GM19239 (cell line): ENCODE data around the gene CLSTN2.
"Not testable (repeated sequence)": the region's sequence is repeated elsewhere in the genome, so short reads cannot be mapped to it uniquely, and the experiment has no call there.

Experiments
- DNase-seq: peaks from one replicate; pipeline ENCODE4 v3.0.0; 2011; ENCODE audit warnings: low spot score; ENCODE audit not compliant: insufficient read length
- FAIRE-seq: peaks from 2 replicates; lab custom pipeline; 2011; peaks lifted over from hg19 to GRCh38; lab: Jason Lieb, UNC

CLSTN2 gene

DNA sequence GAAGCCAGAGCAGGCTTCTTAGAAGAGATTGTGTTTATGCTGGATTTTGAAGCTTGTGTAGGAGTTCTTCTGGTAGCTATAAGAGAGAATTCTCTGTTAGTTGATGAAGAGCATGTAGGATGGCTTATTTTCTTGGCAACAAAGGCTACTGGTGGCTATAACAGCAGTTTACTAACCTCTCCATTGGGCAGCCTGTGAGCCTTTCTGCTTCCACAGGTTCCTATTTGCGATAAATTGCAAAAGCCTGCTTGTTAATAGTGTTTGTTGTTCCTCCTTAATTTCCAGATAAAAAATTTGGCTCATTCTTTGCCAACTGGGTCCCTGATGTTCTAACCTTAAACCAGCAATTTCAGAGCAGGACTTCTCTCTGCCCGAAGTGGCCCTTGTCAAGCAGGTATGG lies 452.3 kb downstream of the CLSTN2 start:
- no peak for FAIRE-seq
- no peak for DNase-seq

DNA sequence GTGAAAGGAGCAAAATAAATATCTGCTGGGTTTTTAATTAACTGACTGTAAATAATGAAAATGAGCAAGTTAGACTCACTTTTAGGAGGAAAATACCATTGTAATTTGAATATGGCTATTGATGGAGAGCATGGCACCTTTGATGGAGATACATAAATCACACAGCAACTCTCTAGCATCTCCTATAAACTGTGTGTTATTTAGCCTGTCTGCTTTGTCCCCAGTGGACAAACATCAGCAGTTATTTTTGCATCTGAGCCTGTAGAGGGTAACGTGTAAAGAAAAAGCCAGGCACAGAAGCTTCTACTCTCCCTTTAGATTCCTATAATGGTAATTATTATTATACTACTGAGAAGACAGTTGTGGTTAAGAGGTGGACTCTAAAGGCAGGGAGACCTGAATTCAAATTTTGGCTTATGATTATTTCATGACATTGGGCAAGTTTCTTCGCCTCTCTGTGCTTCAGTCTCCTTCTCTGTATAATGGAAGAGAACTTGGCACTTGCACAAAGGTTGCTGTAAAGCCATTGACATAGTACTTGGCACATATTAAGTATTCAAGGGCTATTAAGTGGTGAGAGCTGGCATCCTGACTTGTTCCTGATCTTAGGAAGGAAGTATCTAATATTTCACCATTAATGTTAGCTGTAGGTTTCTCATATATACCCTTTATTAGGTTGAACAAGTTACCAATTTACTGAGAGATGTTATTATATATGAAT lies 453.4 kb downstream of the CLSTN2 start:
- FAIRE-seq (no peak), DNase-seq (no peak)

DNA sequence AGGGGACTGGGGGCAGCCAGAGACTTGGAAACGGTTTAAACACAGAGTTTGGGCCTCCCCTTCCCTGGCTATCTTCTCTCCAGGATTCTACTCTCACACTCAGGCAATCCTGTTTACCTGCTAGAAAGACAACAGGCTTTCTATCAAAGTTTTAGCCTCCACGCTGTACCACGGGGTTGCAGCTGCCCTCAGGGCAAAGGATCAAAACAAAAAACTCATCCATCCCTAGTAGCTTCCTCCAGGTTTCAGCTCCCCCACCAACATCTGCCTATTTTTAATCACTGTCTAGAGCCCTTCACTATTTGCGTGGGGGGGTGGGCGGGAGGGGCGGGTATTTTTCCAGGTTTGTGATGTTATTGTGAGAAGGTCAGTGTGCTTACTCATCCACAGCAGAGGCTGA lies 456.1 kb downstream of the CLSTN2 start:
- DNase-seq (no peak), FAIRE-seq (no peak)

DNA sequence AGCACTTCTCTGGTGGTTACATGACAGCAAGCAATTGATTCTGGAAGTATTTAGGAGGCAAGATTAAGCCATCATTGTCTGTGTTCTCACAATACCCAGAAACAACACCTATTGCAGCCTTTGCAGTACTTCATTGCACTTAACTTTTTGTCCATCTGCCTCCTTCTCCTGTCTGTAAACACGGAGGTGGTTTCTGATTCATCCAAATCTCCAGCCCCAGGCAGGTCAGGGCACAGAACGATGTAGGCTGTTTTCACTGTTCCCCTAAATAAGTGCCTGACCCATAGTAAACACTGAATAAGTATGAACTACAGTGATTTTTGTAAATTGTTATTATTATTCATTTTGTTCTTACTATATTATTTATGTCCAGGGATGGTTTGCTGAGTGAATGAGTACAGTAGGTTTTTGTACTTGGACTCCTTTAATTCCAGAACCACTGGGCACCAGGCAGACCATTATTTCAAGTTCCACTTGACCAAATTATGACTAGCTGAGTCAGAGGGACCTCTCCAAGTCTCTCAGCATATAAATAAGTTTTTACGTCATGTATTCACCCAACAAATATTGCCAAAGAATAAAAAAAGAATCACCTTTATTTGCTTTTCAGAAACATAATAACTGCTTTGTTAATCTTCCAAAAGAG lies 459.6 kb downstream of the CLSTN2 start:
- FAIRE-seq (no peak), DNase-seq (no peak)

DNA sequence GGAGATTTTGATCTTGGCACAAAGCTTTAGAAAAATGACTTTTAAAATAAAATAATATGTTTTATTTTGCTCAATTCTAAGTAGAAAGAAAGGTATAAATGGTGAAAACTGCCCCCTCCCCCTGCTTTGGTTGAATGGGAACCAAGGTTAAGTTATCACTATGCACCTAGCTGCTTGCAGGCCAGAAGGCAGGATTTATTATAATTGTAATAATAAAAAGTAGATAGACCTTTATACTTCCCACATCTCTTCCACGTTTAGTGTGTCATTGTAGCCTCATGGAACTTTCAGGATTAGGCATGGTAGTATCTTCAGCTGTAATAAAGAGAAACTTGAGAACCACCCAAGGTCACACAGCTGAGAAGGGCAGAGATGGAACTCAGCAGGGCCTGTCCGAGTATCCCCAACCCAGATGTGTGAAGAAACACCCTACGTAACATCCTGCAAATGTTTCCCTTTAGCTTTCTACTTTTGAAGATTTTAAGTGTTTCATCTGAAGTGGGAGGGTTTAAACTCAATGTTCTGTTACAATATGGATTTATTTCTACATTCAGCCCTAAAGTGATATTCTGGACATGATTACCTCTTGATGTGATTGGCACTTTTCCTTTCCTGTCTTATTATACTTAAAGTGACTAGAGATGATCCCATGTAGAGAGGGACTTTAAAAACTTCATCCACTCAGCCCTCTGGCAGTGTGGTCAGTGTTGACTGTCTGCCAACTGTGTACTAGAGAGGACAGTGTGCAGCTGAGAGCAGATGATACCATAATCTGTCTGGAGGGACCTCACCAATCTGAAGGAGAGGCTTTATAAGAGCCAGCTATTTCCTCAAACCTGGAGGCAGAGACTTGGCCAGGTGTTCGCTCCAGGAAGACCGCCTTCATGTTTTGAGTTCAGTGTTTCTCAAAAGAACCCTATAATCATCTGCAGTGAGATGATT lies 460.4 kb downstream of the CLSTN2 start:
- no peak for FAIRE-seq
- DNase-seq: no peak

DNA sequence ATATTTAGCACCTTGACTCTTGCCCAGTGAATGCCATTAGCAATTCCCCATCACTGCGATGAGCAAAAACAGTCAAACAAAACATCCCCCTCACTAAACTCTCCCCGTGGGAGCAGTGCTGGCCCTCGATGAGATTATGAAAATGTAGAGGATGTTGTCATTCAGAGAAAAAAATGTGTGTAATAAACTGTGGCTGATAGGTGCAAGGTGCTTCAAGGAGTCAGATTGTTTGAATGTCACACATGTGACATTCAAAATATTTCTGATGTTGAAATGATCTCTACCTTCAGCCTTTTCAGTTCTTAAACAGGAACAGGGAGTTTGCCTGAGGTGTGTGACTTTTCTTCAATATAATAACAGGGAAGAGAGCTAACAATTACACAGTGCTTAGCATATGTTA lies 461.1 kb downstream of the CLSTN2 start:
- no peak for FAIRE-seq
- DNase-seq: no peak

DNA sequence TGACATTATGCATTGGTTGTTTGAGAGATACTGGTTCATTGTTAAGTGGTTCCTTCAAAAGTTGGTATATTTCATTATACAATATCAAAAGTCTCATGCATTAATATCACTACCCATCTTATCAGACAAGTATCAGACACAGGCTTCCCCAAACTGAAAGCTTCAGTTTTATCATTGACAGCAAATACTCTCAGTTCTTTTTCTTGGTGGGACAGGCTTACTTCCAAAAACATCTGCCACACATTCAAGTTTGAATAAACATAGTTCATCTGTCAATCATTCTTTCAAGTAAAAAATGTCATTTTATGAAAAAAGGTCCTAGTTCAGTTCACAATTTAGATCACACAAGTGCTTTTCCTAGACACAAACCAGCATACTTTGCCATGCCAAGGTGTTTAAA lies 462.9 kb downstream of the CLSTN2 start:
- DNase-seq (no peak), FAIRE-seq (no peak)

DNA sequence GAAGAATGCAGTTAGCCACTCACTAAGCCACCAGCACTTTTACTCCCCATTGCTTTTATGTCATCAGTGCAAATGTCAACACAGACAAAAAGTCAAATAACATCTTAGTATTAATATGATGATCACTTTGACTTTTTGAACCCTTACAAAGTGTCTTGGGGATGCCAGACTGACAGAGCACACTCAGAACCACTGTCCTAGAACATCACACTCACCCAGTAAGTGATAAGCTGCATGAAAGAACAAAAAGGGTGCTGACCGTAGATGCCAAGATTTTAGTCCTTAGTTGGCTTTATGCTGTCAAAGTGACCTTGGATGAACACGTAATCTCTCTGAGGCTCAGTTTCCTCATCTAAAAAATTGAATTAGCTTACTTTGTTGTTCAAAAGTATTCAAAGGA lies 463.4 kb downstream of the CLSTN2 start:
- DNase-seq: no peak
- FAIRE-seq: no peak

DNA sequence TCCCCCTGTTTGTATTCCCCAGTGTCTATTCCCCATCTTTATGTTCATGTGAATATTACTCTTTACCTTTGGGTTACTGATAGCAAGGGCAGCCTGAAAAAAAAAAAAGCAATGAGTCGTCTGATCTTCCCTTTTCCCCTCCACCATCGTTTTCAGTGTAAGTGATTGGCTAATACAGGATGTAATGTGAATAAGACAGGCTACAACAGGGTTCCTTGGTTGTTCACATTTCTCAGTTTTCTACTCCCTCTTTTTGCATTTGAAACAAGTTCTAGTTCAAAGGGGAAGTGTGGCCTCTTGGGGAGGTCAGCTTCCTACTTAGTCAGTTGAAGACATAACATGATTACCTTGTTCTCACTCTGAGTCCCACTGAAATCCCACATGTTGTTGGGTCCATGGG lies 464.9 kb downstream of the CLSTN2 start:
- no peak for DNase-seq
- no peak for FAIRE-seq

DNA sequence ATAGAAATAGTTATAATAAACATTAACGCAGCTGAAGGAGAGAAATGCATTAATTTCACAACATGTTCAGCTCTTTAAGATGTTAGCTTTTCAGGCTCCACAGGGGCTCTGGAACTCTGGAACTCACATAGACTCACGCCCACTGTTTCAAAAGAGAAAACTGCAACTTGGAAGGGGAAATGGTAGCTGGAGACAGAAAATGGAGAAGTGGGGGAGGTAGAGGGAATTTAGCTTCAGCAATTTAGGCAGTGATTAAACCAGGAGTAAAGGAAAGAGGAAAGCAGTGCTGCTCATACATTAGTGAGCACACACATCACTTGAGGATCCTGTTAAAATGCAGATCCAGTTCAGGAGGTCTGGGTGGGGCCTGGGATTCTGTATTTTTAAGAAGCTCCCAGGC lies 468.1 kb downstream of the CLSTN2 start:
- DNase-seq (no peak), FAIRE-seq (no peak)

DNA sequence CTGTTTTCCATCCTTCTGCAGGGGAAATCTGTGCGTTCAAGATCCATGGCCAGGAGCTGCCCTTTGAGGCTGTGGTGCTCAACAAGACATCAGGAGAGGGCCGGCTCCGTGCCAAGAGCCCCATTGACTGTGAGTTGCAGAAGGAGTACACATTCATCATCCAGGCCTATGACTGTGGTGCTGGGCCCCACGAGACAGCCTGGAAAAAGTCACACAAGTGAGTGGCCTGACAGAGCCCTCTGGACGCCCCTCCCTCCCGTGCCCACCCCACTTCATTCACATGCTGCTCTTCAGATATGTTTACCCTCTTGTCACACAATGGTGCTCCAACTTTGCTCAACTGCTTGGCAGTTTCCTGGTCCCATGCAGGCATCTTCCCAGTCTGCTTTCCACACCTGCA lies 468.6 kb downstream of the CLSTN2 start:
- FAIRE-seq: no peak
- no peak for DNase-seq

DNA sequence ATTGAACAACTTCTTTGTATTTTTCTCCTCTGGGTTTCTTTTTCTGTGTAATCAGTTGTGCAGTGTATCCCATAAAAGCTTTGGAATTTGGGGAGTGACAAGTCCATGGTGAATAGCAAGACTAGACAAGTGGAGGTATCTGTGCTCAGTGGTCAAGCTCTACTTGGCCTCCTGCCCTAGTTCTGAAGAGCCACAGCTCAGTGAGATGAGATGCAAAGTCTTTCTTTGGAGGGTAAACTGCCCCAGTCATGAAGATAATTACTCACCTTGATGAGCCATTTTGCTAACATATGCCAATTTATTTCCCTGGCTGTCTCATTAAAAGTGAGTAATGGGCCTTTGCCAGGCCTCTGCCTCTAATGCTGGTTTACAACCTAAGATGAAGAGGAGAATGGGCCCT lies 471.7 kb downstream of the CLSTN2 start:
- FAIRE-seq (no peak), DNase-seq (no peak)

DNA sequence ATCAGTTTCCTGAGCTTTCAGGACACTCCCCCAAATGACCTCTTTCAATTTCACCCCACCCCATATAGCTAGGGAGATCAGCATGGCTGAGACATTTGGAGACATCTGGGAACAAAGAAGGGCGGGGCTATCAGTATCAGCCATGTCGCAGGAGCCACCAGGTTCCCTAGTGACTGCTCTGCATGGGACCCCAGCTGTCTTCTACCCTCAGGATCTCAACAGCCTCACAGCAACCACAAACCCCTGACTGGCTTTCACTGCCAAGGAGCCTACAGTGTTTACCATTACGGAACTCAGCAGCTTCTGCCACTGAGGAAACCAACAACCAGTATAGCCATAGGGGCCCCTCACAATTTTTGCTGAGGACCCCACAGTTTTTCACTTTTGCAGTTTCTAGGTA lies 473.3 kb downstream of the CLSTN2 start:
- DNase-seq (no peak), FAIRE-seq (no peak)

DNA sequence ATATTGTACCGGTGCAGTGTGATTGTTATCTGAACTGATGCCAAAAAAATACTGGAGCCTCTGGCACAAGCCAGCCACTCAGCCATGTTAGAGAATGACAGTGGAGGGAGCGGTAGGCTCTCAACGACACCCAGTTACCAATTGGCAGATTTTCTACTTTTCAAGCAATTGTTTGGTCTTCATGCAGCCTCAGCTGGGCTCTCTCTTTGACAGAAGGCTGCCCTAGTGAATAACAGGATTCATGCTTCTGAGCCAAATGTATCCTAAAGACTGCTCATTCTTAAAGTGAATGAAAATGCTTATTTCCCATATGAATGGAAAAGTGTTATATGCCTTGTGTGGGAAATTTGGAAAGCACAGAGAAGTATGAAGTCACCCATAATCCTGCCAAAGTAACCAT lies 481.7 kb downstream of the CLSTN2 start:
- FAIRE-seq: no peak
- no peak for DNase-seq

DNA sequence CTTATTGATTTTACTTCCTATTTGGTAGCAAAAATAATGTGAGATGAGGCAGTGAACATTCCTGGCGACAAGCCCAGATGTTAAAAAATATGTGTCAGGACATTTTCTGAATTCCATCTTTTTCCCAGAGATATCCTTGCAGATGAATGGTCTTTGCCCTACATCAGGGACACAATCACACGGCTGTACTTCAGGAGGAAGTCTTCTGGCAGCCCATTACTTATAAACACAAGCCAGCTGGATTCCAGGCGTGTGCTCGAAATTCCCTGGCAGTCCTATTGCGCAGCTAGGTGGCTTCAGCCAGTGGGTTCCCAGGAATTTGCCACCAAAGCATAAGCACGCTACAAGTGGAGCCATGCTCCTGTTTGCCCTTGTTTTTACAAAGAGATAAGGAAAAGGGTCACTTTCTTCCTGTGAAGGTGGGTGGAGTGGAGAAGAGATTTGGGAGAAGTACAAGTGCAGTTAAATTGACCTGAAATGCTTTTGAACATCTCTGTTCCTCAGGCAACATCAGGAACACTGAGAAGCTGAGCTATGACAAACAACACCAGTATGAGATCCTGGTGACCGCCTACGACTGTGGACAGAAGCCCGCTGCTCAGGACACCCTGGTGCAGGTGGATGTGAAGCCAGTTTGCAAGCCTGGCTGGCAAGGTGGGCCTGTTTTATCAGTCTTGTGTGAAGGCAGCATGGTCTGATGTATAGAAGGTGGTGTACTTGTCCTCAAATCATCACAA lies 485.8 kb downstream of the CLSTN2 start:
- no peak for FAIRE-seq
- no peak for DNase-seq

DNA sequence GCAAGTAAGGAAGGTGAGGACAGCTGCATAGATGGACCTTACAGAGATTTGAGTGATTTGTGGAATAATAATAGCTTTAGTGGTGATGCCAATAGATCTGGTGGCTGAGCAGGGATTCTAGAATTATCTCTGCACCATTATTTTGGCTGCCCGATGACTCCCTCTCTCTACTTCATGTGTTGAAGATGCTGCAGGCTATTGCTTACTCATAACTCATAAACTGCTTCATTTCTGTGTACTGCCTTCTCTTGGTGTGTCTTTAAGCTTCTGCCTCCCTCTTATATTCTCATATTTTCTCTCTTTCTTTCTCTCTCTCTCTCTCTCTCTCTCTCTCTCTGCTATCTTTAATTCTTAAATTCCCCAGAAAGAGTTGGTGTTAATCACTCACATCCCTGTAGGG lies 486.9 kb downstream of the CLSTN2 start:
- no peak for DNase-seq
- FAIRE-seq: no peak

DNA sequence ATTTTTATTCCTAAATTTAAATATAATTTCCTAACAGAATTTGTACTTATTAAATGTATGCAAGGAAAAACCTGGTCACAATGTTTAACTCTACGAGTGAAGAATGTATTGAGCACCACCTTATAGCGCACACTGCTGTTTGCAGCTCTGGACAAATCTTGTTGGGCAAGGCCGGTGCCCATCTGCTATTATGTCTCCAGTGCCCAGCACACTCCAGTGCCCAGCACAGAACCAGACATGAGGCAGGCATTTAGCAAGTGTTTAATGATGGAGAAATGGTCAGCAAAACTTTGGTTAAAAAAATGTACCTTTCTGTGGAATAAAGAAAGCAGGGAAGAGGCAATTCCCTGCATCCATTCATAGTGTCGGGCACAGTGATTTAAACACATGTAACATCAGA lies 488.2 kb downstream of the CLSTN2 start:
- DNase-seq (no peak), FAIRE-seq (no peak)

DNA sequence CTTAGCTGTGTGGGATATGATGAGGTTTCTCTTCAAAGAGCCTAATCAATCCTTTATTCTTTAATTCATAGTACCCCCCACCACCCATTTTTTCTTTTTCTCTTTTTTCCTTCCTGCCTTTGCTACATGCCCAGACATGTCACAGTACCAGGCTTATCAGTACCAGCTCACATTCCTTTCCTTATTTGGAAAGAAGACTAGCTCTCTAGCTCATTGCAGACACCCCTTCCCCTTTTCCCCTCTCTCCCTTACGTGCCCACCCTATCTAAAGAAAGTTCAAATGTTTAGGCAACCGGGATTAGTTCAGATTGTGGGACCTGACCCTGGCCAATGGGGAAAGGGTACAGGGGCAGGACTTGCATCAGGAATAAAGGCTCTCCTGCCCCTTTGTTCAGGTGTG lies 488.6 kb downstream of the CLSTN2 start:
- not testable (repeated sequence) for DNase-seq

DNA sequence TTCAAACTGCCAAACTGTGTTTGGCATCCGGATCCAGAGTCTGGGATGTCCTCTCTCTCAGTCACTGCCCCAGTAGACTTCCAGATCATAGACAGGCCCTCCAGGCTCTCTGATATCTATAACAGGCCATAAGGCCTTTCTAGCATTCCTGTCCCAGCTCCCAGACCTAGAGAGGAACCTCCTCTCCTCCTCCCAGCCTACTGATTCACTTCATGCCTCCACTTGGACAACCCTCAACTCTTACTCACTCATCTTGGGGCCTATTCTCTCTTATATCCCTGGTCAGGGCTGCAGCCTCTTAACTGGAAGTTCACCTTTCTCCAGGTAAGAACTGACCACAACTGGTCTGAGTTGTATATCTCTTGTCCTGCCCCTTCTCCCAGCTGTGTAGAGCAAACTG lies 489.2 kb downstream of the CLSTN2 start:
- FAIRE-seq (no peak), DNase-seq (no peak)

More for the DNA sequence above, 488.6 kb downstream of the CLSTN2 start:
- FAIRE-seq: not testable (repeated sequence)

DNA sequence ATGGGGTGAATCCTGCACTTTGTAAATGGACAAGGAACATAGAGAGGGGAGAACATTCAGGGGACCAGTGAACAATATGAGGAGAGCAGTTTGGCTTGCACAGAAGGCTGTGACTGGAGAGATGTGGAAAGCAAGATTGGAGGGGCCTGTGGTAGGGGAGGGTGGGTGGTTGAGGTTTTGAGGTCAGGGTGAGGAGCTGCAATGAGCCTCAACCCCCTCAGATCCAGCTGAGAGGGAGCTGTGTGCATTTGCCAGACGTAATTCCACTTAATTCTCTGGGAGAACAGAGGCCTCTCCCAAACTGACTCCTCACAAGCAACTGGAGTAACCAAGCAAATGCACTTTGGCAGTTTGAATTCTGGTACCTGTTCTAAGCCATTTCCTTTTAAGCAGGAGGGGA lies 489.7 kb downstream of the CLSTN2 start:
- DNase-seq (no peak), FAIRE-seq (no peak)
